NCI-H1436 (cell line): ENCODE results near the gene TTC17.
"Not testable (repeated sequence)": the region's sequence is repeated elsewhere in the genome, so short reads cannot be mapped to it uniquely, and the experiment has no call there.

Experiments
- DNase-seq: peaks from one replicate; lab custom pipeline; 2025; lab: John Stamatoyannopoulos, UW

TTC17 gene

DNA sequence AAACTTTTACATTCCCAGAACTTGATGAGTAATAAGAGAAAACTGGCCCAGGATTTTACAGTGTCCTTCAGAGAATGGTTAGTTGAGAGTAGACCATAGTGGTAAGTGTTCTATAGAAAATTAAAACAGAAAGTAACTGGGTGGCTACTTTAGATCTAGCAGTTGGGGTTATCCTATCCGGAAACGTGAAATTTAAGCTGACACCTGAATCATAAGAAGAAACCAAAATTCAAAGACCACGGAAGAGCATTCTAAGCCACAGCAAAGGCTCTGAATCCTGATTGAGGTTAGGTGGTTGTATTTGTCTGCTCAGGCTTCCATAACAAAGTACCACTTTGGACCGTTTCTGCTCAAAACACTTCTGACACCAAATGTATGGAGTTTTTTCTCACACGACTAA, 34.0 kb downstream of the TTC17 start:
- DNase-seq, result no peak

DNA sequence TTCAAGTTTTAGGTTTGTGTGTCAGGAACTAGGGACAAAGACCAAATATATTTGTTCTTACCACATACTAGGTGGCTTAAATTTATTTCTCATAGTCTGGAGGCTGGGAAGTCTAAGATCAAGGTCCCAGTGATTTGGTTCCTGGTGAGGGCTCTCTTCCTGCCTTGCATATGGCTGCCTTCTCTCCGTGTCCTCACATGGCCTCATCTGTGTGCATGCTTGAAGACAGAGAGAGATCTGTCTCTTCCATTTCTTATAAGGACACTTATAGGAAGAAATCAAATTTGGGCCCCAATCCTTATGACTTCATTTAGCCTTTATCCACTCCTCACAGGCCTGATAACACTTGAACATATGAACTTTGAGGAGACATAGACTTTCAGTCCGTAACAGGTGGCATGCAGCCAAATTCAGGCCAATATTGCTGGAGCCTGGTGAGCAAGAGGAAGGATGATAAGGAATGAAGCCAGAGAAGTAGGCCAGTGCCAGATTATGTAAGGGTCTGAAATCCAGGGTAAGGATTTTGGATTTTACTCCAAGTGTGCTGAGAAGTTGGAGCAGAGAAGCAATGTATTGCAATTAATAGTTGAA, 35.1 kb downstream of the TTC17 start:
- DNase-seq, result no peak

DNA sequence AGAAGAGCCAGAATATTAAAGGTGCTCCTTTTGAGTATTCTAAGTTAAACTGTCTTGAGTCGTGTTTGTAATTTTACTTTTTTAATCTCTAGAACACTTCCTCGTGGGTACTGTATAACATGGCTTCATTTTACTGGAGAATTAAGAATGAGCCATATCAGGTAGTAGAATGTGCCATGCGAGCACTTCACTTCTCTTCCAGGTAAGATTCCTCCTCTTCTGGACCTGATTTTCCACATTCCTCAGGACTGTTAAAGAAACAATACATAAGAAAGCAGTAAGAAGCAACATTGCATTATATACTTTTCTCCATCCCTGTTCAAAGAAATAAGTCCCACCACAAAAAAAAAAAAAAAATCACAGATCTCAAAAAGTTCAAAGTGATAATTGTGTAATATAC, 37.9 kb downstream of the TTC17 start:
- DNase-seq, result no peak

DNA sequence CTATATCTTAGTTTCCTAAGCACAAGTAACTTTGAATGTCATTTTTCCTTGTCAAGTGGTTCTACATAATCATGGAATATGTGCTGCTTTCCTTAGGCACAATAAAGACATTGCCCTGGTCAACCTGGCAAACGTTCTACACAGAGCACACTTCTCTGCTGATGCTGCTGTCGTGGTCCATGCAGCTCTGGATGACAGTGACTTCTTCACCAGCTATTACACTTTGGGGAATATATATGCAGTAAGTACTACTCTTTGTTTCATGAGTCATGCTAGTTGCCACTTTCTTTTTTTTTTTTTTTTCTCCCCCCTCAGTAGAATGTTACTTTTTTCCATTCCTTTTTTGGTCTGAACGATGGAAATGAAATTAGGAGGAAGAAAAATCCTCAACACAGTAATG, 38.5 kb downstream of the TTC17 start:
- DNase-seq, result no peak

DNA sequence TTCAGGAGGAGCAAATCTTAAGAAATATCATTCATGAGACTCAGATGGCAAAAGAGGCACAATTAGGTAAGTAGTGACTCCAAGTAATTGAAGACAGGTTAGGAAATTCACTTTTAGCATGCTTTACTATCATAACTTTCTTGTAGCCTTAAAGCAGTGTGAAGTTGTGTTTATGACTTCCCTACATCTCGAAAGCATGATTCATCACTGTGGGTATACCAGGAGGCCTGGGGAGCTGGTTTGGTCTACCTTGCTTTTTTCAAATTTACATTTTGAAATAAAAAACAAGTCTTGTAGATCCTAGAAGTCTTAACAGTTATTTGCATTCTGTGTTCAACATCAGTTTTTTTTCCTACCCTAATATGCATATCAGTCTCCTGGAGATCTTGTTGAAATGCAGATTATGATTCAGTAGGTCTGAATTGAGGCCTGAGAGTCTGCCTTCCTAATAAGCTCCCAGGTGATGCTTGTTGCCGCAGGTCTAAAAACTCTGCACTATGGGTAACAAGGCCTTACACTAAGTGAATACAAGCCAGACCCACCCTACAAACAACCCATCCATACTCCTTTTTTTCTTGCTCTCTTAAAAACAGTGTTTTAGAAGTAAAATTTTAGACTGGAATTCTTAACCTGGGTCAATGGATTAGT, 41.4 kb downstream of the TTC17 start:
- DNase-seq, result no peak

DNA sequence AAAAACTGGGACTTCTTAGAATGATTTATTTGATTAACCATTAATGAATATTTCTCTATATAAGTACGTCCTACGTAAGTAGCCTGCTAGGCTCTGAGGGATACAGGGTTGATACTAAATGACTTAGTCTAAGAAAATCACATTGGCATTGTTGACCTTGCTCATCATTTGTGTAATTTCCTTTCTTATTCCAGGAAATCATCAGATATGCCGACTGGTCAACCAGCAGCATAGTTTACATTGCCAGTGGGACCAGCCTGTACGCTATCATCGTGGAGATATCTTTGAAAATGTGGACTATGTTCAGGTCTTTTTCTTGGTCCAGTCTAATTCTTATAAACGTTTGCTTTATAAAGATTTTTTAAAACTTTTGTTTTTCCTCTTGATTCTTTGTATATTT, 42.5 kb downstream of the TTC17 start:
- no peak for DNase-seq

DNA sequence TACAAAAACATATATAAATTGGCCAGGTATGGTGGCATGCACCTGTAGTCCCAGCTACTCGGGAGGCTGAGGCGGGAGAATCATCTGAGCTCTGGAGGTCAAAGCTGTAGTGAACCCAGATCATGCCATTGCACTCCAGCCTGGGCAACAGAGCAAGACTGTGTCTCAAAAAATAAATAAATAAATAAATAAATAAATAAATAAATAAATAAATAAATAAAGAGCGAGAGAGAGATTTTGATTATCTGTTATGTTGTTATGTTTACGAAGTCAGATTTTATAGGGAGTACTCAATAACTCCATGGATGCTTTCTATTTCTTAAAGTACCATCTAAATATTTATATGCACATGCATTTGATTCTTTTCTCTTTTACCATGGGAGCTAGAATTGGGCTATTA, 43.1 kb downstream of the TTC17 start:
- not testable (repeated sequence) for DNase-seq

DNA sequence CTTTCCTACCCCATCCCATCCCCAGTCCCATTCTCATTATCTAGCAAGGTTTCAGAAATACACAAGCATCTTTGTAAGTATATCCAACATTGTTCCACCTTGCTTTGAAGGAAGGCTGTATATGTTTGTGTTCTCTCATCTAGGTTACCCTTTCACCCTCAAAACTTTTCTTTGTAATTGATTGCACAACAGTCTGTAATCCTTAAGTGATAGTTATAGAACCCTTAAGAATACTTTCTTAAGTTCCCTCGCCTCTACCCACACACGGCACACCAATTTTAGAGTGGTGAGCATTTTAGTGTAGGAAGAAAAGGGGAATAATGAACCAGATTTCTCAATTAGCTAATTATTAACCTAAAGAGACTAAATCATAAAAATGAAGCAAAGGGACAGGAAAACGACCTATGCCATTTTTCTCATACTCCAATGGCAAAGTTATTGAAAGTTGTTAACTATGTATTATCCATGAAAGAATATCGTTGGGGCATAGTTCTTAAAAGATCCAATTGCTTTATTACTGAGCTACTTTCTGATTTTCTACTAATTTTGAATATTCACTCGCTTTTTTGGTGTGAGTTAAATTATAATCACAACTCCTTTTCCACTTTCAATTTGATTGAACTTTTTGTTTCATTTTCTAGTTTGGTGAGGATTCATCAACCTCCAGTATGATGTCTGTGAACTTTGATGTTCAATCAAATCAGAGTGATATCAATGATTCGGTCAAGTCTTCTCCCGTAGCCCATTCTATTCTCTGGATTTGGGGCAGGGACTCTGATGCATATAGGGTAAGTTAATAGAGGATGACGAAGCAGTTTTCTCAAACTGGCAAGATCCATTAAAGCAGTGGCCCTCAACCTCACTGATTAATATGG, 44.9 kb downstream of the TTC17 start:
- no peak for DNase-seq

DNA sequence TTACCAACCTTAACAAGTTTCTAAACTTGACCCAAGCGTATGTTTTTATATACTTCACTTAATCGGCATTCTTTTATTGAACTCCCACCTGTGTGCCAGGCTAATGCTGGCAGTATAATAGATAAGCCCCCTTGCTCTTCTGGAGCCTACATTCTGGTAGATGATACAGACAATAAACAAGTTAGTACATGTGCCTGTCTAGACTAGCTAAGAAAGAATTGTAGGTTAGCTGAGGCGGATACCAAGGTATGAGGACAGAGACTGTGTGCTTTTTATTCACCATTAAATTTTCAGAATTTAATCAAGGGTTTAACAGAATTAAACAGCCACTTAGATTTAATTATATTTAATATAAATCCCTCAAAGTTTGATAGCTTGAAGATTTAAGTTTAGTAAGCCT, 45.7 kb downstream of the TTC17 start:
- no peak for DNase-seq

DNA sequence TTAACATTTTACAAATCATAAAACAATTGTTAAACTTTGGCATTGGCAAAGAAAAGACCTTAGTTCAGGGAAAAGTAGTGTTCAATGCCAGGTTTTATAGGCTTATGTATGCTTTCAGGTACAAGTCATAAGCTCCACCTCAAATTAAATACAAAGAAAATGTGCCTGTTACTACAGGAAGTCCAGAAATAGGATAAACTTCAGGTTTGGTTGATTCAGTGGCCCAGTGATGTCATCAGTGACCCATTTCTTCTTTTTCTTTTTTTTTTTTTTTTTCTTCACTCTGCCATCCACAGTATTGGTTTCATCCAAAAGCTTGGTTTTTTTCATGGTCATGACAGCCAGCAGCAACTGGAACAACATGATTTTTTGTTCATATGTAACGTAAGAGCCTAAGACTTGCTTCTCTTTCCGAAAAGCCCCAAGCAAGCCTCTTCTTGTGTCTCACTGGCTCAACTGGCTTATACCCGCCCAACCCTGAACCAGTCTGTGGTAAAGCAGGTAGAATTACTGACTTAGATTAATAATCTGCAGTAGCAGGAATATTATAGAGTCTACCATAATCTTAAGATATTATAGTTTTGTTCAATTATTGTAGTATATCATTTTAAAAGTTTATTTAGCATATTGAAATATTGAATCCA, 46.2 kb downstream of the TTC17 start:
- no peak for DNase-seq

DNA sequence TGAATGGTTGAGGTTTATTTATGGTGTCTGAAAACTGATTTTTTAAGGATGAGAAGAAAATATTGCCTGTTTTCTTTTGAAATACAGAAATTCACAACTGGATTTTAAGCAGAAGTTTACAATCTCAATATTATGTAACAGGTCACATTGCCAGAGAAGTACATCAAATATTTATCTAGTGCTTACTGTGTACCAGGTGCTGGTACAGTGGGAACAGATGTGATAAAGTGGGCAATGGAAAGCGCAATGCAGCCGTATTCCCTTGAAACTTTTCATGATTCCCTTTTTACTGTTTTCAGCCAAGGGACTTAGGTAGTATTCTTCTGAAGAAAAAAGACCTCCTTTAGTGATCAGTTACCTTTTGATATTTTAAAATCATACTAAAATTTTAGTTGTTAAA, 49.6 kb downstream of the TTC17 start:
- no peak for DNase-seq

DNA sequence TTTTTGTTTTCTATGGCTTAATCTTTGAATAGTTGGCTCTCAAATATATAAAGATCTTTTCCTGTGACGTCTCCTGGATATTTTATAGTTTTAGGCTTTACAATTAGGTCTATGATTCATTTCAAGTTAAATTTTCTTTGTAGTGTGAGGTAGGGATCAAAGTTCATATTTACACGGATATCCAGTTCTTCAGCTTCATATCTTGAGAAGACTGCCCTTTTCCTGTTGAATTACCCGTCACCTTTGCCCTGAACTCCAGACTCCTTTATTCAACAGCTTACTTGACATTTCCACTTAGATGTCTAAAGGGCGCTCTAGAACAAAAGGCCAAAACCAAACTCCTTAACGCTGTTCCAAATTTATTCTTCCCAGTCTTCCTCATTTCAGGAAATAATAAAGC, 51.7 kb downstream of the TTC17 start:
- DNase-seq, result no peak

DNA sequence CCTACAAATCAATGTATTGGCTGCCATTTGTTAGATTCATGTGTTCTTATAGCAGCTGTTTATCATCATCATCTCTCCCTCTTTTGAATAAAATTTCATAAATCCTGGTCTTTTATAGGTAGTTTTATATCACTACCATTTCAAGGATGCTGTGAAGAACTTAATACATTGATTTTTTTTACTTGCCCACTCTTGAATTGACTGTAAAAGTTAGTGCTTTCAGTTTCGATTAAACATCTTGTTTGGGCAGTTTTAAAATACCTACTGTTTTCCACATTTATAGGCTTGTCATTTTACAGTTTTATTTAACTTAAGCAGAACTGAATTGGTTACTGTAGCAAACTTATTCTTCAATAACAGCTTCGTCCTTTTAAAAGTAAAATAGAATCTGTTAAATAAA, 59.5 kb downstream of the TTC17 start:
- DNase-seq, result no peak

DNA sequence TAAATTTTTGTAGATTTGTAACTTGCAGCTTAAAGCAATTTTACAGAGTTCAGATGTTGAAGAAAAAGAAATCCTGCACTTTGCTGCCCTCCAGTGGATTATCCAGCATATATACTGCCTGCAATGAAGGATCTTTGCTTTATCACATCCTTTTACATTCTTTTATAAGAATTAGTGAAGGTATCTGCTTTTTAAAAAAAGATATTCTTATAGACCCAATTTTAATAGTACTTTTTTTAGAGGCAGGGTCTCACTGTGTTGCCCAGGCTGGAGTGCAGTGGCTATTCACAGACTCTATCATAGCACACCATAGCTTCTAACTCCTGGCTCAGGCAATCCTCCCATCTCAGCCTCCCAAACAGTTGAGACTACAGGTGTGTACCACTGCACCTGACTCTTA, 60.7 kb downstream of the TTC17 start:
- DNase-seq, result peak; percentile 9

DNA sequence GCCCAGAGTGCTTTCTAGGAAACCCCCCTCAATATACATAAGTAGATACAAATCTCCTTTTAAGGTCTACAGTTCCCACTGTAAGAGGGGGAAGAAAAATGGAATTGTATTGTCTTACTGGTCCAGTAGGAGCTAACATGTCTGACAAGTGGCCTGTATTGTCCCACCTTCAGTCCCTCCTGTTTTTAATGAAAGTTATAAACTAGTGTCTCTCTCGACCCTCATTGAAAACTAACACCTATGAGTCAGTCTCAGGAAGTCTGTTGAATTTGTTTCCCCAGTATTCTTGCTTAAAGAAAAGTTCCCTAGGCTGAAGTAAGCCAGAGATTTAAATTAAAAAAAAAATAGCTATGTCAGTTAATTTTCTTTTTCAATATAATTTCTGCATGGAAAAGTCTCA, 69.3 kb downstream of the TTC17 start:
- DNase-seq, result no peak

DNA sequence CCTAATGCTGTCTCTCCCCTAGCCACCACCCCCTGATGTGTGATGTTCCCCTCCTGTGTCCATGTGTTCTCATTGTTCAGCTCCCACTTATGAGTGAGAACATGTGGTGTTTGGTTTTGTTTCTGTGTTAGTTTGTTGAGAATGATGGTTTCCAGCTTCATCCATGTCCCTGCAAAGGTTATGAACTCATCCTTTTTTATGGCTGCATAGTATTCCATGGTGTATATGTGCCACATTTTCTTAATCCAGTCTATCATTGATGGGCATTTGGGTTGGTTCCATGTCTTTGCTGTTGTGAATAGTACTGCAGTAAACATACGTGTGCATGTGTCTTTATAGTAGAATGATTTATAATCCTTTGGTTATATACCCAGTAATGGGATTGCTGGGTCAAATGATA, 72.2 kb downstream of the TTC17 start:
- DNase-seq, result not testable (repeated sequence)

DNA sequence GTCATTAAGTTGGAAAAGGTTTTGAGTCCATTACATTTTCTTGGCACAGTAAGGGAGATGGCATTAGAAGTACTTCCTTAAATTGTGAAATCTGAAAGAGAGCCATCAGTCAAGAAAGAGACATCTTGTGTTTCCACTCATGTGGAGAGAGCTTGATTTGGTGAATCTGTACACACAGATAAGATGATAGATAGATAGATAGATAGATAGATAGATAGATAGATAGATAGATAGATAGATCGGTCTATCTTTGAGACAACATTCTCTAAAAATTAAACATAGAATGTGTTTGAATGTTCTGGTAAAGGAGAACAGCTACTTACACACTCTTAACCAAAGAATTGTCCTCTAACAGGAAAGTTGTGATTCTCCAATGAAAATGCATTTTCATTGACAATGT, 76.2 kb downstream of the TTC17 start:
- no peak for DNase-seq

DNA sequence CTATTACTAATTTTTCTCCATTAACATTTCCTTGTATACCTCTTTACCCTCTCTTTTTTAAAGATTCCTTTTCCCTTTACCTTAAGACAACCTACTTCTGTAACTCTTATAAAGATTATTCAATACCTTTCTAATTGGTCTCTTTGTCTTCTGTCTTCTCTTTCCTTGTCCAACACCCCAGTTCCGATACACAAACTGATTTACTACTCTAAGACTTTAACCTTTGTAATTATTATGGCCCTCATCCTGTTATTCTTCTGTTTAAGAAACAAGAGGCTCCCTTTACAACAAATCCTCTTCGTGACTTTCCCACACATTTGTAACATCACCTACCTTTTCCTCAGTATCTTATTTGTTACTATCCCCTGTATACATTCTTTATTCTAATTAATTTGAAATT, 81.8 kb downstream of the TTC17 start:
- no peak for DNase-seq

DNA sequence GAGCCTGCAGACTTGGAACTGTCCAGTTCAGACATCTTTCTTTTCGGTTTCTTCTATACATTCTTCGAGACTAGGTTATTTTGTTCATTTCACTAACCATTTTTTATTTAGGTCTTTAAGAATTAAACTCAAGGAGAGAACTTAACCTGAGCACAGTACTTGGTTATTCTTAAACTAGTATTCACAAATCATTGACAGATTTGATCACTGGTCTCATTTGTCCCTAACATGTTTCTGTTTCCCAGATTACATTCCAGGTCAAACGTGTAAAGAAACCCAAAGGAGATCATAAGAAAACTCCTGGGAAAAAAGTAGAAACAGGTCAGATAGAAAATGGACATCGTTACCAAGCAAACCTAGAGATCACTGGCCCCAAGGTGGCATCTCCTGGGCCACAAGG, 85.1 kb downstream of the TTC17 start:
- DNase-seq, result no peak

DNA sequence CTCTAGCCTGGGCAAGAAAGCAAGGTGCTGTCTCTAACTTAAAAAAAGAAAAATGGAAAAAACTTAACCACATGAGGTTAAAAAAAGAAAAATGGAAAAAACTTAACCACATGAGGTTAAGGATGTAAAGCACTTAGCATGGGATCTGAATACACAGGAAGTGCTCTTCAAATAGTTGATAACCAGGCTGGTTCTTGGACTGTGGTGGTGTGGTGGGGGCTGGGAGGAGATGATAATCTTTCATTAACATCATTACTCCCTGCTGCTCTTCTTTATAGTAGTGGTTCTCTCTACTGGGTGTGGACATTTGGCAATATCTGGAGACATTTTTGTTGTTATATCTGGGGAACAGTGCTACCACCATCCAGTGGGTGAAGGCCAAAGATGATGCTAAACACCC, 88.4 kb downstream of the TTC17 start:
- DNase-seq, result no peak

DNA sequence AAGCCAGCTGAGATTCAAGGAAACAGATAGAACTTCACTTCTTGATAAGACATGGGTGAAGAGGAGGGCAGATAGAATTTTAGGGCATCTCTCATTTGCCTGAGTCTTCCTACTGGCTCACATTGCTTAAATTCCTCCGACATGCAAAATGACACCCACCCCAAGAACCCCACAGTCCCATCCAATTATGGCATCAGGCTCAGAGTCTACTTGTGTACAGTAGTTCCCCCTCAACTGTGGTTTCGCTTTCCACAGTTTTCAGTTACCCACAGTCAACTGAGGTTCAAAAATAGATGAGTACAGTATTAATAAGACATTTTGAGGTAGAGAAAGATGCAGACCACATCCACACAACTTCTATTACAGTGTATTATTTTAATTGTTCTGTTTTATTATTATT, 99.8 kb downstream of the TTC17 start:
- DNase-seq, result no peak

DNA sequence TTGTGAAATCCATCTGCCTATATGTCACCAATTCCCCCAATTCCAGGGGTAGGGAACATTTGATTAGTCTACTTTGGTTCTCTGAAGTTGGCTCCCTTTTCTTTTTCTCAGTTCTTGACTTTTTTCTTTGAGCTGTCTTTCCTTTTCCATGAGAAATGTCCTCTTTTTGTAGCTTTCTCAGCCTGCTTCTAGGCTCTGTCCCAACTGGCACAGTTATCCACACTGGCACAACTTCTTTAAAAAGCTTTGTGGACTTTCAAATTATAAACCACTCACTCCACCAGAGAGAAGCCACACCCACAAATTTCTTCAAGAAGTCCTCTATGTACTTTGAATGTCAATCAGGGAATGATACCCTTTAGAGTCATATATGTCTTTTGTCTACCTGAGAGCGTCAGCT, 100.5 kb downstream of the TTC17 start:
- no peak for DNase-seq

DNA sequence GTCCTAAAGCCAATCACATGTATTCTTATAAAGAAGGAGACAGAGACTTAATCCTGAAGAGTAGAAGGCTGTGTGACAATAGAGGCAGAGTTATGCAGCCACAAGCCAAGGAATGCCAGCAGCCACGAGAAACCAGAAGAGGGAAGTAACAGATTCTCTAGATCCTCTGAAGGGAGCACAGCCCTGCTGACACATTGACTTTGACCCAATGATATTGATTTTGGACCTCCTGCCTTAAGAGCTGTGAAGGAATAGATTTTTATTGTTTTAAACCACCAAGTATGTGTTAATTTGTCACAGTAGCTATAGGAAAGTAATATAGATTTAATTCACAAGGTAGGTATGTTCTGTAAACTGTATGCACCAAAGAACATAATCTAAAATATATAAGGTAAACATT, 103.6 kb downstream of the TTC17 start:
- DNase-seq, result no peak
